Vagina (tissue), 2 donors: ENCODE data around the gene SLC13A3. TPM values are rescaled to one million over a fixed set of nuclear protein-coding genes. Genes with fewer than 3 reads are reported as not detected.
A peak's percentile ranks its signal among the peaks of the same experiment; 100 is the strongest.

ENCODE experiments used
- DNase-seq, 2 donors: peaks; one replicate each; pipeline ENCODE4 v3.0.0-alpha.2; 2017; ENCODE audit errors: extremely low spot score in 2 of 2
- H3K27ac ChIP-seq: fragments of 200-600 bp; sonication (generic); one replicate; pipeline ENCODE4 v1.5.1; 2019
- H3K27me3 ChIP-seq: fragments of 200-600 bp; sonication (generic); one replicate; pipeline ENCODE4 v1.5.1; 2019
- H3K36me3 ChIP-seq, 2 donors: fragments of 200-600 bp; sonication (generic); one replicate each; pipeline ENCODE4 v1.5.1; 2017 to 2019
- H3K4me1 ChIP-seq: fragments of 200-600 bp; sonication (generic); one replicate; pipeline ENCODE4 v1.5.1; 2019
- H3K4me3 ChIP-seq, 2 donors: fragments of 200-600 bp; sonication (generic); 1 replicate in 1 of 2; 2 replicates in 1 of 2; pipeline ENCODE4 v1.5.1; 2016 to 2019
- H3K9me3 ChIP-seq: fragments of 200-600 bp; sonication (generic); one replicate; pipeline ENCODE4 v1.5.1; 2019
- CTCF ChIP-seq, 3 experiments: fragments of 450-650 bp in 2 of 3; fragments of 200-600 bp in 1 of 3; sonication (generic) in 1 of 3; IDR thresholded peaks; one replicate each; pipeline ENCODE4 v1.5.1; 2017 to 2019; ENCODE audit warnings: antibody characterized with exemption in 3 of 3, mild to moderate bottlenecking in 2 of 3, moderate library complexity in 2 of 3
- POLR2A ChIP-seq, 2 donors: fragments of 450-650 bp; IDR thresholded peaks; one replicate each; pipeline ENCODE4 v1.6.1; 2017; ENCODE audit warnings: antibody characterized with exemption in 2 of 2, mild to moderate bottlenecking in 2 of 2, moderate library complexity in 2 of 2
- POLR2AphosphoS5 ChIP-seq, 2 donors: sonication (generic); formaldehyde crosslinking; IDR thresholded peaks; one replicate each; pipeline ENCODE4 v1.9.0; 2017; ENCODE audit warnings: antibody characterized with exemption in 2 of 2, mild to moderate bottlenecking in 2 of 2, low read depth in 1 of 2; ENCODE audit not compliant: insufficient read depth in 1 of 2
- intact Hi-C: fragments of 100-400 bp; cut with DNase I; formaldehyde crosslinking; loops from one replicate; pipeline ENCODE4 v1.15.1; 2023
- total RNA-seq: library from RNA; depleted of rRNA; stranded (reverse); fragments of >200 nt; gene quantifications from one replicate; pipeline ENCODE4 v1.2.3, GENCODE V29; 2016

Gene SLC13A3
- total RNA-seq, 1 donor from 2014 or later: 1.2 TPM

DNA sequence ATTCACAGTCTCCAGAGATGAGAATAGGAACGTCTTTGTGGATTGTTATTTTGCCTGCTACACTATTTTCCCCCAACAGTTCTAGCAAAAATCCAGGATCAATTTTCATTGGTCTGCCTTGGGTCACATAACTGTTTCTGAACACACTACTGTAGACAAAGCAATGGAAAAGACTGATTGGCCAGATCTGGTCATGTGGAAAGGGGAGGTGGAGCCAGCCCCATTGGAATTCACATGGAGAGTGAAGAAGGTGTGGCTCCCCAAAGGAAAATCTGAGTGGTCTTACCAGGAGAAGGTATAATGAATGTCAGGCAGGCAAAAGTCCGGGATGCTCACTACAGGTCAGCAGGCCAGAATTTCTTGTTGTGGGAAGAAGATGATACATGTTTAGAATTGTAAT is 47.5 kb upstream of the SLC13A3 start:
- Histone ChIP-seq H3K4me1 (no peaks in the 10 kb centered on the region), H3K27me3 (no peaks in the 10 kb centered on the region), H3K27ac (no peak overlapping the region), H3K36me3 (no peaks in the 10 kb centered on the region), H3K9me3 (no peaks in the 10 kb centered on the region), H3K4me3 (no peak overlapping the region)
- no peak for DNase-seq
- no peak for TF ChIP-seq POLR2AphosphoS5 (IDR thresholded peaks at IDR 0.05; ENCODE audit: insufficient read depth in 1 of 2, low read depth in 1 of 2)
- no peak for TF ChIP-seq POLR2A (IDR thresholded peaks at IDR 0.05)
- no peak for TF ChIP-seq CTCF (IDR thresholded peaks at IDR 0.05)
- intact Hi-C loops: no loop called here

DNA sequence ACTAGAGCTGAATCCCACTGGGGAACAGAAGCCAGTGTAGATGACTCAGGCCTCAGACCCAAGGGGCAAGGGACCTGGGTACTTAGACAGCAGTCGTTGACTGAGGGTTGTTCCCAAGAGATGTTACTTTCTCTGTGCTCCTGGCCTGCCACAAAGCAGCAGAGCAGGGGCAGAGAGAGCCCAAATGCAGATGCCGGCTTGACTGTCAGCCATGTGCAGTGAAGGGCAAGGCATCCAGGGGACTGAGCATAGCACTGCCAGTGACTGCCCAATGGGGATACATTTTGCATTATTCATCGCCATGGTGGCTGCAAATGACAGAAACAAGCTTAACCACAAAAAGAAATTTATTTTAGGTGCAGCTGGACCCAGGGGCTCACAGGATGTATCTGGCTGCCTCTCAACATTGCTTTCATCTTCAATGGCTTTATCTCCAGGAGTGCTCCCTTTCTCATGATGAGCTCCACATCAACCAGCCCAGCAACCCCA is 45.6 kb upstream of the SLC13A3 start:
- H3K27ac ChIP-seq: no peak overlapping the region
- no peaks in the 10 kb centered on the region for H3K9me3 ChIP-seq
- no peak for TF ChIP-seq POLR2AphosphoS5 (IDR thresholded peaks at IDR 0.05; ENCODE audit: insufficient read depth in 1 of 2, low read depth in 1 of 2)
- no peak for TF ChIP-seq CTCF (IDR thresholded peaks at IDR 0.05)
- TF ChIP-seq POLR2A (IDR thresholded peaks at IDR 0.05): no peak
- H3K27me3 ChIP-seq: no peaks in the 10 kb centered on the region
- intact Hi-C loops: no loop called here
- H3K36me3 ChIP-seq: no peaks in the 10 kb centered on the region
- no peaks in the 10 kb centered on the region for H3K4me1 ChIP-seq
- DNase-seq: no peak
- no peak overlapping the region for H3K4me3 ChIP-seq

DNA sequence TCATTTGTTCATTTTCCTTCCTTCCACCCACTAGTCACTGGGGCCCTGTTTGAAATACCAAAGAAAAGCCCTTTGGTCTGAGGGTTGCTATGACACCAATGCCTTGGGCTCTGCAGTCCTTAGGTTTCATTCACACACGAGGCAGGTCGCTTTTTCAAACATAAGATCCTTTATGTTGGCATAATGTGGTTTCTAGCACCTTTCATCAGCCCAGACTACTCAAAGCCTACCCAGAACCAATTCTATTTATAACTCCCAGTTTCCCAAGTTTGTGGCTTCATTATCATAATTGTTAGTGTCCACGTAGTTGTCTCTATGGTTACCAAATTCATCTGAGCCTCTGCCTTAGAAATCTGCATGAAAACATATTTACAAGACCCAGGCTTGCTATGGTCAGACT is 44.6 kb upstream of the SLC13A3 start:
- H3K27me3 ChIP-seq: no peaks in the 10 kb centered on the region
- no peak overlapping the region for H3K27ac ChIP-seq
- no peaks in the 10 kb centered on the region for H3K4me1 ChIP-seq
- DNase-seq: no peak
- H3K4me3 ChIP-seq: no peak overlapping the region
- intact Hi-C loops: no loop called here
- no peak for TF ChIP-seq POLR2AphosphoS5 (IDR thresholded peaks at IDR 0.05; ENCODE audit: insufficient read depth in 1 of 2, low read depth in 1 of 2)
- no peaks in the 10 kb centered on the region for H3K9me3 ChIP-seq
- no peaks in the 10 kb centered on the region for H3K36me3 ChIP-seq

DNA sequence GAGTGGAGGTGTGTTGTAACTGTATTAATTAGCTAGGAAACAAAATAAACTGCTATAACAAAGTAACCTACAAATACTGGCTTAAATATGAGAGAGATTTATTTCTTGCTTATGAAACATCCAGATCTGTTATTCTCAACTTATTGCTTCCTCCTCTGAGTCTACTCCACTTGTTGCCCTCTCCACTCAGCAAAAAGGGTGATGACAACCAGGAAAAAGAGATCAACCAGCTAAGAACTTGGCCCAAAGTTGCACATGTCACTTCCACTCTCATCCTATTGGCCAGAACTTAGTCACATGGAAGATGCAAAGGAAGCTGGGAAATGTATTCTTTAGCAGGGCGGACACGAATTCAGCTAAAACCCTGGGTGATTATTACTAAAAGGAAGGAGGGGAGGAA is 43.2 kb upstream of the SLC13A3 start:
- Histone ChIP-seq H3K4me1 (no peaks in the 10 kb centered on the region), H3K27ac (no peak overlapping the region), H3K27me3 (no peaks in the 10 kb centered on the region), H3K36me3 (no peaks in the 10 kb centered on the region), H3K4me3 (no peak overlapping the region), H3K9me3 (no peaks in the 10 kb centered on the region)
- TF ChIP-seq CTCF (IDR thresholded peaks at IDR 0.05) (no peak), POLR2AphosphoS5 (IDR thresholded peaks at IDR 0.05; ENCODE audit: insufficient read depth in 1 of 2, low read depth in 1 of 2) (peak in 1 of 2 donors; percentile 47), POLR2A (IDR thresholded peaks at IDR 0.05) (no peak)
- DNase-seq: no peak
- intact Hi-C loops: no loop called here

- intact Hi-C loops: no loop called here
- TF ChIP-seq POLR2A (IDR thresholded peaks at IDR 0.05) (no peak), POLR2AphosphoS5 (IDR thresholded peaks at IDR 0.05; ENCODE audit: insufficient read depth in 1 of 2, low read depth in 1 of 2) (no peak), CTCF (IDR thresholded peaks at IDR 0.05) (no peak)
- H3K9me3 ChIP-seq: no peaks in the 10 kb centered on the region
- H3K4me1 ChIP-seq: peaks cover 24% of the 10 kb centered on the region
- no peak overlapping the region for H3K27ac ChIP-seq
- no peak for DNase-seq
- H3K4me3 ChIP-seq: no peak overlapping the region
- H3K27me3 ChIP-seq: no peaks in the 10 kb centered on the region
- peaks cover 0 to 7% of the 10 kb centered on the region in 2 donors for H3K36me3 ChIP-seq
Measured at GRCh38 chr20:46691196-46691595, 39.9 kb upstream of the SLC13A3 start.
